Mesendoderm (in vitro differentiated cells): ENCODE results near the gene SLC16A2.
"Not testable (repeated sequence)": the region's sequence is repeated elsewhere in the genome, so short reads cannot be mapped to it uniquely, and the experiment has no call there.

Experiments
- DNase-seq: peaks from one replicate; pipeline ENCODE4 v3.0.0; 2013
- H2AK5ac ChIP-seq: 2 replicates; pipeline ENCODE4 v1.6.1; 2013; ENCODE audit warnings: low read length, inconsistent platforms
- H2BK120ac ChIP-seq: 2 replicates; pipeline ENCODE4 v1.6.1; 2013; ENCODE audit warnings: low read depth, mild to moderate bottlenecking, low read length, moderate library complexity, mixed read lengths
- H2BK15ac ChIP-seq: replicated peaks from 2 replicates; pipeline ENCODE4 v1.6.1; 2013; ENCODE audit warnings: low read depth, mild to moderate bottlenecking, moderate library complexity
- H2BK5ac ChIP-seq: 2 replicates; pipeline ENCODE4 v1.6.1; 2013; ENCODE audit warnings: low read length, inconsistent platforms
- H3K18ac ChIP-seq: 2 replicates; pipeline ENCODE4 v1.6.1; 2013; ENCODE audit warnings: mild to moderate bottlenecking, low read length, mixed read lengths
- H3K23ac ChIP-seq: one replicate; pipeline ENCODE4 v1.6.1; 2013; ENCODE audit warnings: low read length
- H3K27ac ChIP-seq: 2 replicates; pipeline ENCODE4 v1.5.1; 2013; ENCODE audit warnings: low read depth, mild to moderate bottlenecking, inconsistent platforms, low read length, moderate library complexity
- H3K27me3 ChIP-seq: 2 replicates; pipeline ENCODE4 v1.6.1; 2013; ENCODE audit warnings: low read length, control low read depth, mild to moderate bottlenecking, inconsistent platforms; ENCODE audit not compliant: insufficient read depth, poor library complexity
- H3K36me3 ChIP-seq: 2 replicates; pipeline ENCODE4 v1.6.1; 2013; ENCODE audit warnings: low read length, inconsistent platforms; ENCODE audit not compliant: control insufficient read depth, insufficient read depth
- H3K4ac ChIP-seq: one replicate; pipeline ENCODE4 v1.6.1; 2013; ENCODE audit warnings: low read depth, mild to moderate bottlenecking, low read length, moderate library complexity
- H3K4me1 ChIP-seq: 2 replicates; pipeline ENCODE4 v1.6.1; 2013; ENCODE audit warnings: low read depth, low read length, inconsistent platforms; ENCODE audit not compliant: control insufficient read depth
- H3K4me2 ChIP-seq: 2 replicates; pipeline ENCODE4 v1.6.1; 2013; ENCODE audit warnings: low read length
- H3K4me3 ChIP-seq: 2 replicates; pipeline ENCODE4 v1.5.1; 2013; ENCODE audit warnings: mild to moderate bottlenecking, low read length
- H3K56ac ChIP-seq: one replicate; pipeline ENCODE4 v1.6.1; 2013; ENCODE audit warnings: low read length
- H3K79me1 ChIP-seq: 2 replicates; pipeline ENCODE4 v1.6.1; 2013; ENCODE audit warnings: low read length, inconsistent platforms
- H3K79me2 ChIP-seq: 2 replicates; pipeline ENCODE4 v1.6.1; 2013; ENCODE audit warnings: mild to moderate bottlenecking, low read length; ENCODE audit not compliant: control insufficient read depth, insufficient read depth
- H3K9ac ChIP-seq: 2 replicates; pipeline ENCODE4 v1.6.1; 2013; ENCODE audit warnings: low read length, inconsistent platforms
- H4K5ac ChIP-seq: one replicate; pipeline ENCODE4 v1.6.1; 2013; ENCODE audit warnings: low read length
- H4K8ac ChIP-seq: one replicate; pipeline ENCODE4 v1.6.1; 2013; ENCODE audit warnings: low read depth, mild to moderate bottlenecking, control low read depth, low read length, moderate library complexity
- WGBS: extraction: QIAGEN DNeasy Blood & Tissue Kit; methylation state at CpG from one replicate; pipeline ENCODE4 v1.1.7; 2013; ENCODE audit warnings: low lambda C conversion rate, missing lambda C conversion rate; ENCODE audit not compliant: insufficient coverage; ENCODE audit errors: extremely low coverage; 5-methylcytosine and 5-hydroxymethylcytosine counted together

Gene SLC16A2

GRCh38 chrX:74464722-74465121 is 43.4 kb downstream of the SLC16A2 start:
- no peak overlapping the region for H2BK15ac ChIP-seq
- H3K36me3 ChIP-seq, result no peaks in the 10 kb centered on the region
- no peak overlapping the region for H3K27ac ChIP-seq
- no peak overlapping the region for H3K56ac ChIP-seq
- no peak for DNase-seq
- H4K5ac ChIP-seq, result no peak overlapping the region
- H3K79me2 ChIP-seq, result no peaks in the 10 kb centered on the region
- no peak overlapping the region for H3K23ac ChIP-seq
- H3K27me3 ChIP-seq, result no peaks in the 10 kb centered on the region
- no peaks in the 10 kb centered on the region for H3K79me1 ChIP-seq
- no peak overlapping the region for H4K8ac ChIP-seq
- WGBS, result no CpG with 5 or more reads among the region's 1 CpG
- no peak overlapping the region for H3K4ac ChIP-seq
- no peak overlapping the region for H3K18ac ChIP-seq
- no peak overlapping the region for H2BK120ac ChIP-seq
- H3K4me2 ChIP-seq, result no peak overlapping the region
- no peaks in the 10 kb centered on the region for H3K4me1 ChIP-seq
- H2AK5ac ChIP-seq, result no peak overlapping the region
- no peak overlapping the region for H3K4me3 ChIP-seq
- no peak overlapping the region for H2BK5ac ChIP-seq
- H3K9ac ChIP-seq, result no peak overlapping the region

GRCh38 chrX:74465424-74465823 is 44.1 kb downstream of the SLC16A2 start:
- Histone ChIP-seq H3K23ac (no peak overlapping the region), H3K18ac (no peak overlapping the region)
- no CpG with 5 or more reads among the region's 1 CpG for WGBS

DNA sequence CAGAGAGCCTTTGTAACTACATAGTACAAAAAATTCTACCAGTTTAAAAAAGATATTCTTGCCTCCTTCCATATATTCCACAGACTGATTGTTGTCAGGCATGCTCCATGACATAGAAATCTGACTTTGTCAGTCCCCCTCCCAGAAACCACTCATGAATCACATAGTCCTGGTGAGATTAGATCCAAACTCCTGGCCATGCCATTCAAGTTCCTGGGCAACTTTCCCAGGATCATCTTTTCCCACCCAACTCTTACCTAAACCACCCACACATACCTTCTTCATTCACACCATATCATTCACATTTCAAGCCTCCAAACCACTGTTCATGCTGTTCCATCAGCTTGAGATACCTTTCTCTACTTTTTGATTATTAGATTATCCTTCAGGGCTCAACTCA is 46.4 kb downstream of the SLC16A2 start:
- Histone ChIP-seq H3K4ac (no peak overlapping the region), H3K79me1 (no peaks in the 10 kb centered on the region), H2BK5ac (no peak overlapping the region), H3K18ac (no peak overlapping the region), H3K9ac (no peak overlapping the region), H3K27me3 (no peaks in the 10 kb centered on the region), H4K8ac (no peak overlapping the region), H2BK120ac (no peak overlapping the region), H2AK5ac (no peak overlapping the region), H3K56ac (no peak overlapping the region), H3K4me3 (no peak overlapping the region), H4K5ac (no peak overlapping the region), H3K4me2 (no peak overlapping the region), H2BK15ac (no peak overlapping the region), H3K27ac (no peak overlapping the region), H3K4me1 (no peaks in the 10 kb centered on the region), H3K36me3 (no peaks in the 10 kb centered on the region), H3K23ac (no peak overlapping the region), H3K79me2 (no peaks in the 10 kb centered on the region)
- no peak for DNase-seq

More at GRCh38 chrX:74465424-74465823, 44.1 kb downstream of the SLC16A2 start:
- Histone ChIP-seq H3K9ac (no peak overlapping the region), H3K27ac (no peak overlapping the region), H2BK120ac (no peak overlapping the region), H3K27me3 (no peaks in the 10 kb centered on the region), H3K4me1 (no peaks in the 10 kb centered on the region), H2BK15ac (no peak overlapping the region), H4K8ac (no peak overlapping the region), H3K79me2 (no peaks in the 10 kb centered on the region), H4K5ac (no peak overlapping the region), H3K4ac (no peak overlapping the region), H3K56ac (no peak overlapping the region), H2AK5ac (no peak overlapping the region), H3K36me3 (no peaks in the 10 kb centered on the region), H3K4me2 (no peak overlapping the region), H3K79me1 (no peaks in the 10 kb centered on the region), H3K4me3 (no peak overlapping the region), H2BK5ac (no peak overlapping the region)
- peak; percentile 22 for DNase-seq

DNA sequence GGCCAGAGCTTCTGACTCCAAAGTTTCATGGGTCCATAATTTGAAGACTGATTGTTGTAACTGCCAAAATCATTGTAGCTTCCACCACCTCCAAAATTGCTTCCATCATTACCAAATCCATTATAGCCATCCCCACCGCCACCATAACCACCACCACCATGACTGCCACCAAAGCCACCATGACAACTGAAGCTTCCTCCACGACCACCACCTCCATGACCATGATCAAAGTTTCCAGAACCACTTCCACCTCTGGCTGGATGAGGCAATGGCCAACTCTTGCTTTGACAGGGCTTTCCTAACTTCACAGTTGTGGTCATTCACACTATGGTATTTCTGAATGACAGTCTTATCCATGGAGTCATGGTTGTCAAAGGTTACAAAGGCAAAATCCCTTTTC is 51.8 kb downstream of the SLC16A2 start:
- H3K4me2 ChIP-seq, H3K4me1 ChIP-seq, H3K4ac ChIP-seq, H3K56ac ChIP-seq, H3K27me3 ChIP-seq, H3K9ac ChIP-seq, H3K27ac ChIP-seq, H3K79me1 ChIP-seq, H4K8ac ChIP-seq, H2BK5ac ChIP-seq, H2AK5ac ChIP-seq, H4K5ac ChIP-seq, H3K23ac ChIP-seq, H3K4me3 ChIP-seq, H3K18ac ChIP-seq, DNase-seq, H3K79me2 ChIP-seq, H2BK15ac ChIP-seq, H2BK120ac ChIP-seq, H3K36me3 ChIP-seq: not testable (repeated sequence)
- no CpG with 5 or more reads among the region's 2 CpGs for WGBS

- Histone ChIP-seq H3K4ac (no peak overlapping the region), H4K8ac (no peak overlapping the region), H3K4me3 (no peak overlapping the region), H3K4me2 (no peak overlapping the region), H3K27me3 (no peaks in the 10 kb centered on the region), H2BK15ac (no peak overlapping the region), H2AK5ac (no peak overlapping the region), H3K4me1 (no peaks in the 10 kb centered on the region), H3K79me1 (no peaks in the 10 kb centered on the region), H3K56ac (no peak overlapping the region), H3K79me2 (no peaks in the 10 kb centered on the region), H3K36me3 (no peaks in the 10 kb centered on the region), H2BK120ac (no peak overlapping the region), H3K27ac (no peak overlapping the region), H3K9ac (no peak overlapping the region), H4K5ac (no peak overlapping the region), H3K23ac (no peak overlapping the region), H3K18ac (no peak overlapping the region), H2BK5ac (no peak overlapping the region)
- no peak for DNase-seq
- WGBS, result no CpG with 5 or more reads among the region's 1 CpG
Measured at GRCh38 chrX:74490247-74490646, 69.0 kb downstream of the SLC16A2 start.

DNA sequence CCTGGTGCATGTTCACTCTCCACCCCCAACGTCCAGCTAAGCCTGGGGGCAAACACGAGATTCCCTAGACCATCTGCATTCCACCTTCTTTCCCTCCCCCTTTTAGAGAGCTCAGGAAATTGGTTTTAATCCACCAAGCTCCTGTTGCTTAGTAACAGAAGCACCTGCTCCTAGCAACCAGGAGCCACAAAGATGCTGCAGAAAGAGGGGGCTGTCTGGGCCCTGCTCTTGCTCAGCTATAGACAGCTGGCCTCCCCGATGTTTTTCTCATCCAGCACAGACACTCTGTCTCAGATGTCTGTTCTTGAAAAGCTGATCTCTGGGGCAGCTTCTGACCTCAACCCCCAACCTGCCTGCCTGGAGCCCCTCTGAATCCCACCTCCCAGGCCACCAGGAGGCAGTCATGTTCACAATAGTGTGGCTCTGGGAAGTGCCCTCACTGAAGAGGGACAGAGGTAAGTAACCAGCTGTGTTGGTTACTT is 71.5 kb downstream of the SLC16A2 start:
- Histone ChIP-seq H3K27ac (no peak overlapping the region), H2AK5ac (no peak overlapping the region), H3K4ac (no peak overlapping the region), H3K9ac (no peak overlapping the region), H3K18ac (no peak overlapping the region), H2BK15ac (no peak overlapping the region), H3K79me2 (no peaks in the 10 kb centered on the region), H2BK5ac (no peak overlapping the region), H4K5ac (no peak overlapping the region), H2BK120ac (no peak overlapping the region), H3K36me3 (no peaks in the 10 kb centered on the region), H4K8ac (no peak overlapping the region), H3K79me1 (no peaks in the 10 kb centered on the region), H3K4me3 (no peak overlapping the region), H3K4me2 (no peak overlapping the region), H3K23ac (no peak overlapping the region), H3K27me3 (no peaks in the 10 kb centered on the region), H3K4me1 (no peaks in the 10 kb centered on the region), H3K56ac (no peak overlapping the region)
- peak; percentile 69 for DNase-seq
- no CpG with 5 or more reads among the region's 3 CpGs for WGBS
